ENCODE measurements around the gene TAS2R30.
"Not testable (repeated sequence)": the region's sequence is repeated elsewhere in the genome, so short reads cannot be mapped to it uniquely, and the experiment has no call there.

TAS2R30 gene

DNA sequence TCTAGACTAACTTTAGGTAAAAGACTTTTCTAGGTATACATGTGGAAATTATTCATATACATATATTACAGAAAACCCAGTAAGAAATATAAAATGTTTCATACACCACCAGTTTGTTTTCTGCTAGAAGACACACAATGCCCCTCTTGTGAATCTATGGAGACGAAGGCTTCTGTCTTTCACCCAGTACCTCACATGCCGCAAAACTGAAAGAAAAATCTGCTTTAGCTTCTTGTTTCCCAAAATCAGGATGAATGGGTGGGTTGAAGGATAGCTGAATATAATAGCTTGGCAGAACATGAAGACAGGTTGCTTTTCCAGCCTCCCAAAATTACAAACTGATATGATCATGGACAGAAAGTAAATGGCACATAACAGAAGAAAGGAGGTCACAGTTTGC, 1.3 kb downstream of the TAS2R30 start:
- no peak for TF ChIP-seq ZFX (IDR thresholded peaks at IDR 0.05; ENCODE audit: borderline replicate concordance)
- TF ChIP-seq, protein P1, sequence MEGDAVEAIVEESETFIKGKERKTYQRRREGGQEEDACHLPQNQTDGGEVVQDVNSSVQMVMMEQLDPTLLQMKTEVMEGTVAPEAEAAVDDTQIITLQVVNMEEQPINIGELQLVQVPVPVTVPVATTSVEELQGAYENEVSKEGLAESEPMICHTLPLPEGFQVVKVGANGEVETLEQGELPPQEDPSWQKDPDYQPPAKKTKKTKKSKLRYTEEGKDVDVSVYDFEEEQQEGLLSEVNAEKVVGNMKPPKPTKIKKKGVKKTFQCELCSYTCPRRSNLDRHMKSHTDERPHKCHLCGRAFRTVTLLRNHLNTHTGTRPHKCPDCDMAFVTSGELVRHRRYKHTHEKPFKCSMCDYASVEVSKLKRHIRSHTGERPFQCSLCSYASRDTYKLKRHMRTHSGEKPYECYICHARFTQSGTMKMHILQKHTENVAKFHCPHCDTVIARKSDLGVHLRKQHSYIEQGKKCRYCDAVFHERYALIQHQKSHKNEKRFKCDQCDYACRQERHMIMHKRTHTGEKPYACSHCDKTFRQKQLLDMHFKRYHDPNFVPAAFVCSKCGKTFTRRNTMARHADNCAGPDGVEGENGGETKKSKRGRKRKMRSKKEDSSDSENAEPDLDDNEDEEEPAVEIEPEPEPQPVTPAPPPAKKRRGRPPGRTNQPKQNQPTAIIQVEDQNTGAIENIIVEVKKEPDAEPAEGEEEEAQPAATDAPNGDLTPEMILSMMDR (IDR thresholded peaks at IDR 0.05) = no peak

DNA sequence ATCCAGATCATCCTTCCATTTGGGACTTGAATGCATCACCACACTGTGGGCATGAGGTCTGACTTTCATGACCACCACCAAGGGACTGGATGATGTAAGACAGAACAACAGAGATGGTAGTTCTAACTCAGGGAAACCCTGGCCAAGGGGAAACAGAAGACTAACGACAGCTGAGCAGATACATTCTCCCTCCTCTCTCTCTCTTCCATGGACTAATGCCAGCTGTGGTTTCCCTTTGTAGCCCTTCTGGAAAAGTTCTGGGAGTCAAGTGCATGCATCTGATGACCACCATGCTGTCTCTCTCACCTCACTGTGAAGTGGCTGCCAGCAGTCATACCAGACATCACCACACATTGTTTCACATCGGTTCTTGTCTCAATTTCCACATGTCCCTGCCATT, 3.4 kb downstream of the TAS2R30 start:
- TF ChIP-seq ZFX (IDR thresholded peaks at IDR 0.05; ENCODE audit: borderline replicate concordance) = no peak
- TF ChIP-seq, protein P1 (IDR thresholded peaks at IDR 0.05) = no peak
- no peak overlapping the region for H3K27ac ChIP-seq

More for the DNA sequence above, 1.3 kb downstream of the TAS2R30 start:
- no peak overlapping the region for H3K27ac ChIP-seq

DNA sequence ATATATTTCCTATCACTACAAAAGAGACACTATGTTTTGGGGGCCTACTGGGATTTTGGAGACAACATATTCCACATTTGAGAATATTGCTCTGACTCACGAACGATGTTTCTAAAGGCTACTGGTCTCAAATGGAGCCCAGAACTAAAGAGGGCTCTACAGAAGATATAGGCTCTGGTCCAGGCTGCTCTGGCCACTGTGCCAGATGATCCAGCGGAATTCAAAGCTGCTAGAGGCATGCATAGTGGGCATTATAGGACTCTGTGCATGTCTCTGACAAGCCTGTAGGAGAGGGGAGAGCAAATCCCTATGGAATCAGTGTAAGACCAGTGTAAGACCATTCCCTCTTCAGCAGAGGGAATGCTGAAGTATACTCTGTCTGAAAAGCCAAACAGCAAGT, 4.1 kb downstream of the TAS2R30 start:
- no peak for TF ChIP-seq ZFX (IDR thresholded peaks at IDR 0.05; ENCODE audit: borderline replicate concordance)
- TF ChIP-seq, protein P1 (IDR thresholded peaks at IDR 0.05) = no peak
- H3K27ac ChIP-seq = no peak overlapping the region

DNA sequence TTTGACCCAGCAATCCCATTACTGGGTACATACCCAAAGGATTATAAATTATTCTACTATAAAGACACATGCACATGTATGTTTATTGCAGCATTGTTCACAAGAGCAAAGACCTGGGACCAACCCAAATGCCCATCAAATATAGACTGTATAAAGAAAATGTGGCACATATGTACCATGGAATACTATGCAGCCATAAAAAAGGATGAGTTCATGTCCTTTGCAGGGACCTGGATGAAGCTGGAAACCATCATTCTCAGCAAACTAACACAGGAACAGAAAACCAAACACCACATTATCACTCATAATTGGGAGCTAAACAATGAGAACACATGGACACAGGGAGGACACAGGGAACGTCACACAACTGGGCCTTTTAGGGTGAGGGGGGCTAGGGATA, 20.3 kb downstream of the TAS2R30 start:
- not testable (repeated sequence) for H3K27ac ChIP-seq

DNA sequence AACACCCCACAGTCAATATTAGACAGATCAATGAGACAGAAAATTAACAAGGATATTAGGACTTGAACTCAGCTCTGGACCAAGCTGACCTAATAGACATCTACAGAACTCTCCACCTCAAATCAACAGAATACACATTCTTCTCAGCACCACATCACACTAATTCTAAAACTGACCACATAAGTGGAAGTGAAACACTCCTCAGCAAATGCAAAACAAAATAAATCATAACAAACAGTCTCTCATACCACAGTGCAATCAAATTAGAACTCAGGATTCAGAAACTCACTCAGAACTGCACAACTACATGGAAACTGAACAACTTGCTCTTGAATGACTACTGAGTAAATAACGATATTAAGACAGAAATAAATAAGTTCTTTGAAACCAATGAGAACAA, 23.2 kb downstream of the TAS2R30 start:
- not testable (repeated sequence) for H3K27ac ChIP-seq

DNA sequence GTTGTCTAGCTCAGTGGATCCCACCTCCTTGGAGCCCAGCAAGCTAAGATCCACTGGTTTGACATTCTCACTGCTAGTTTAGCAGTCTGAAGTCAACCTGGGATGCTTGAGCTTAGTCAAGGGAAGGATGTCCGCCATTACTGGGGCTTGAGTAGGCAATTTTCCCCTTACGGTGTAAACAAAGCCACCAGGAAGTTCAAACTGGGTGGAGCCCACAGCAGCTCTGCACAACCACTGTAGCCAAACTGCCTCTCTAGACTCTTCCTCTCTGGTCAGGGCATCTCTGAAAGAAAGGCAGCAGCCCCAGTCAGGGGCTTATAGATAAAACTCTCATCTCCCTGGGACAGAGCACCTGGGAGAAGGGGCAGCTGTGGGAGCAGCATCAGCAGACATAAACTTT, 25.6 kb downstream of the TAS2R30 start:
- TF ChIP-seq, protein P1 (IDR thresholded peaks at IDR 0.05) = no peak
- TF ChIP-seq ZFX (IDR thresholded peaks at IDR 0.05; ENCODE audit: borderline replicate concordance) = no peak
- H3K27ac ChIP-seq = no peak overlapping the region

DNA sequence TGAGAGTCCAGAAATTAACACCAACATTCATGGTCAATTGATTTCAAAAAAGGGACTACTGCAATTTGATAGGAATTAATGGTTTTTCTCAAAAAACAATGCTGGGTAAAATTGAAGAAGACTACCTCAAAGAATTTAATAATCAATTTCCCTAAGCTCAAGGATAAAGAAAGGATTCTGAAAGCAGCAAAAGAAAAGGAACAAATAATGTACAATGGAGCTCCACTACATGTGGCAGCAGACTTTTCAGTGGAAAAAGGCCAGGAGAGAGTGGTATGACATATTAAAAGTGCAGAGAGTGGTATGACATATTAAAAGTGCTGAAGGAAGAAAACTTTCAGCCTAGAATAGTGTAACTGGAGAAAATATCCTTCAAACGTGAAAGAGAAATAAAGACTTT, 26.7 kb downstream of the TAS2R30 start:
- no peak overlapping the region for H3K27ac ChIP-seq
- TF ChIP-seq ZFX (IDR thresholded peaks at IDR 0.05; ENCODE audit: borderline replicate concordance) = no peak
- TF ChIP-seq, protein P1 (IDR thresholded peaks at IDR 0.05) = no peak

DNA sequence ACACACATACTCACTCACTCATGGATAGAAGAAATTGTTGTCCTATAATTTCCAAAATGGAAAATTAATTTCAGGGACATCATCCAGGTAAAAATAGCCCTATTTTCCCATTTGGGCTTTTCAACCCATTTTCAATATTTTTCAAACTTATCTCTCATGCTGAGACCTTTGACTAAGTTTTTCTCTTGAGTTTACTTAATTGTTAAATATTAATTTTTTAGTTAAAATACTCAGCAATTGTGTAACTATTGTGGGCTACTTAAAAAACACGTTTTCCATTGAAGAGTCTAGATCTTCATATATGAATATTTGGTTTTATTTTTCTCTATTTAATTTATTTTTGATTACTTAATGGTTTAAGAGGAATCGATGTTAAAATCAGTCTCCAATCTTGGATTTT, 28.2 kb downstream of the TAS2R30 start:
- H3K27ac ChIP-seq = no peak overlapping the region
- no peak for TF ChIP-seq ZFX (IDR thresholded peaks at IDR 0.05; ENCODE audit: borderline replicate concordance)

DNA sequence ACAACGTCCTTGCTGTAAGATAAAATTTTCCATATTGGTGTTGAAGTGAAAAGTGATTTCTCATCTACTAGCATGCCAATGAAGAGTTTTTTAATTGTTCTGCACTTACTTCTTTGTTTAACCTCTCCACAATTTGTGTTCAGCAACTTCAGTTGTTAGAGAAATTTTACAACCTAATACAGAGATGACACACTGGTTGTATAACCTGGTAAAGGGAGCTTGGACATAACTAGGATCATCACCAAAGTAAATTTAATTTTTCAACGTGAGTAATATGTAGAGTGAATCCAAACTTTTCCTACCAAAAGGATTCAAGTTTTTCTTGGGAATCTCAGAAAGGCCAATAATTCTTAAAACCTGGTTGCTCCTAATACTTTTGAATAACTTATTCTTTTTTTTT, 28.9 kb downstream of the TAS2R30 start:
- no peak overlapping the region for H3K27ac ChIP-seq
- TF ChIP-seq, protein P1 (IDR thresholded peaks at IDR 0.05) = no peak
- no peak for TF ChIP-seq ZFX (IDR thresholded peaks at IDR 0.05; ENCODE audit: borderline replicate concordance)

DNA sequence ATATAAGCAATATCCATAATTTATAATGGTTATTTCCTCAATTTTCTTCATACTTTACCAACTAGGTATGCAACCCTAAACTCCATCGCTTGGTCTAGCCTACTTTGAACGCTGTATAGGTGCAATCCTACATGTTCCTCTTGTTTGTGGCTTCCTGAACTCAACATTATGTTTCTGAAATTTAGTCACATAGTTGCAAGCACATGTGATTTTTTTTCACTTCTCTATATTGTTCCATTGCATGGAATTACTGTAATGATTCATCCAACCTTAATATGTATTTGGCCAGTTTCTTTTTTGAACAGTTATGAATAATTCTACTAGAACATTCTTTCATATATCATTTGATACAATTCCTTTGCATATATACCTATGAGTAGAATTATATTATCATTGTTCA, 39.5 kb downstream of the TAS2R30 start:
- H3K27ac ChIP-seq = not testable (repeated sequence)

All from 22Rv1 (cell line).